HepG2 (cell line): ENCODE results near the gene KRTAP1-1. TPM values are rescaled to one million over a fixed set of nuclear protein-coding genes. Genes with fewer than 3 reads are reported as not detected.

Experiments
- CBX2 ChIP-seq, 2 experiments: fragments of 200-600 bp in 1 of 2; sonication (generic); formaldehyde crosslinking in 1 of 2; IDR thresholded peaks; 2 replicates each; pipeline versions ENCODE4 v1.7.0 to v1.8.1; 2018 to 2022; ENCODE audit warnings: low read depth in 2 of 2, low read length in 1 of 2, mild to moderate bottlenecking in 1 of 2, missing genetic modification reagents in 1 of 2
- CCDC6 ChIP-seq: sonication (generic); formaldehyde crosslinking; IDR thresholded peaks from 2 replicates; pipeline ENCODE4 v1.8.1; 2022; ENCODE audit warnings: mild to moderate bottlenecking, missing genetic modification reagents, moderate library complexity
- HCFC1 ChIP-seq: fragments of 150-350 bp; IDR thresholded peaks from 2 replicates; pipeline ENCODE4 v1.6.1; 2014; ENCODE audit warnings: low read depth, low read length
- KIAA2018 ChIP-seq: sonication (generic); formaldehyde crosslinking; IDR thresholded peaks from 2 replicates; pipeline ENCODE4 v1.5.0; 2020; ENCODE audit warnings: mild to moderate bottlenecking, missing genetic modification reagents, borderline replicate concordance
- KLF16 ChIP-seq, 2 experiments: sonication (generic) in 1 of 2; formaldehyde crosslinking in 1 of 2; IDR thresholded peaks; 2 replicates each; pipeline versions ENCODE4 v1.6.1 to v1.8.0; 2016 to 2023; ENCODE audit warnings: missing genetic modification reagents in 2 of 2, missing compliant biosample characterization in 1 of 2
- MYPOP ChIP-seq: sonication (generic); formaldehyde crosslinking; IDR thresholded peaks from 2 replicates; pipeline ENCODE4 v1.8.1; 2023; ENCODE audit warnings: mild to moderate bottlenecking, moderate library complexity, missing genetic modification reagents
- REPIN1 ChIP-seq: sonication (generic); formaldehyde crosslinking; IDR thresholded peaks from 2 replicates; pipeline ENCODE4 v1.8.0; 2022; ENCODE audit warnings: missing genetic modification reagents, low read depth, mild to moderate bottlenecking, borderline replicate concordance
- RFX3 ChIP-seq: IDR thresholded peaks from 2 replicates; pipeline ENCODE4 v1.6.1; 2016; ENCODE audit warnings: missing biosample characterization, missing genetic modification reagents
- SP4 ChIP-seq: sonication (generic); formaldehyde crosslinking; IDR thresholded peaks from 2 replicates; pipeline ENCODE4 v1.8.1; 2023; ENCODE audit warnings: mild to moderate bottlenecking, missing genetic modification reagents
- SRF ChIP-seq: IDR thresholded peaks from 2 replicates; pipeline ENCODE4 v1.6.1; 2011; ENCODE audit warnings: mild to moderate bottlenecking, low read depth, low read length, moderate library complexity
- TRIM22 ChIP-seq: fragments of 450-650 bp; IDR thresholded peaks from 2 replicates; pipeline ENCODE4 v1.6.1; 2017
- ZNF260 ChIP-seq: sonication (generic); formaldehyde crosslinking; IDR thresholded peaks from 2 replicates; pipeline ENCODE4 v1.4.0; 2020; ENCODE audit warnings: missing genetic modification reagents, low read depth, mild to moderate bottlenecking, borderline replicate concordance
- ZNF281 ChIP-seq: sonication (generic); formaldehyde crosslinking; IDR thresholded peaks from 2 replicates; pipeline ENCODE4 v1.4.0; 2020; ENCODE audit warnings: missing genetic modification reagents, borderline replicate concordance
- ZNF44 ChIP-seq: sonication (generic); formaldehyde crosslinking; IDR thresholded peaks from 2 replicates; pipeline ENCODE4 v1.5.1; 2020; ENCODE audit warnings: mild to moderate bottlenecking, missing genetic modification reagents
- ZNF446 ChIP-seq: sonication (generic); formaldehyde crosslinking; IDR thresholded peaks from 2 replicates; pipeline ENCODE4 v1.5.0; 2020; ENCODE audit warnings: mild to moderate bottlenecking, missing genetic modification reagents
- ZNF549 ChIP-seq: sonication (generic); formaldehyde crosslinking; IDR thresholded peaks from 2 replicates; pipeline ENCODE4 v1.5.0; 2020; ENCODE audit warnings: missing genetic modification reagents
- polyA plus RNA-seq, 8 experiments: library from polyadenylated mRNA; depleted of rRNA in 3 of 8; stranded (reverse) in 7 of 8; unstranded in 1 of 8; fragments of >200 nt; fragmentation: Illumina TruSeq in 4 of 8; extraction: Trizol in 4 of 8; gene quantifications; 2 replicates each; pipeline versions ENCODE4 v1.2.1 to v1.2.3, GENCODE V29; 2011 to 2016; ENCODE audit warnings: low read depth in 4 of 8, missing spikeins in 1 of 8, mixed read lengths in 1 of 8; ENCODE audit not compliant: insufficient read depth in 1 of 8
- total RNA-seq, 5 experiments: library from RNA; depleted of rRNA; stranded (reverse); fragments of >200 nt; fragmentation: Illumina TruSeq; extraction: Trizol; gene quantifications; 2 replicates each; pipeline ENCODE4 v1.2.3, GENCODE V29; 2016; ENCODE audit warnings: low read depth in 1 of 5

KRTAP1-1 gene
- total and polyA plus RNA-seq, 2 of the 13 experiments (the other 11 are each of a cell fraction or from before 2014, with no cell fraction given) = not detected

- no peak for TF ChIP-seq KIAA2018 (CRISPR knock-in tag)
- TF ChIP-seq CCDC6 (CRISPR knock-in tag) = no peak; the same call in 1 of the 2 replicates
- TF ChIP-seq ZNF446 (CRISPR knock-in tag) = no peak
- no peak for TF ChIP-seq HCFC1
- TF ChIP-seq KLF16 (CRISPR knock-in tag; IDR thresholded peaks at IDR 0.05) = peak in 1 of 2 experiments; percentile 66; a peak in 2 of 4 replicates
- TF ChIP-seq CBX2 (IDR thresholded peaks at IDR 0.05; ENCODE audit: low read depth, low read length) = no peak
- TF ChIP-seq CBX2 (CRISPR knock-in tag; IDR thresholded peaks at IDR 0.05; ENCODE audit: low read depth) = no peak
- TF ChIP-seq ZNF549 (CRISPR knock-in tag) = no peak
- no peak for TF ChIP-seq TRIM22
- TF ChIP-seq ZNF260 = no peak
- no peak for TF ChIP-seq ZNF281 (CRISPR knock-in tag)
- TF ChIP-seq ZNF44 = no peak
- no peak for TF ChIP-seq MYPOP (CRISPR knock-in tag)
- TF ChIP-seq SP4 (CRISPR knock-in tag) = no peak
- TF ChIP-seq REPIN1 (CRISPR knock-in tag) = no peak
- TF ChIP-seq RFX3 = no peak
- no peak for TF ChIP-seq SRF
Measured at GRCh38 chr17:41009301-41009760, 31.9 kb downstream of the KRTAP1-1 start (continued).
